Retinal pigment epithelial cell (primary cell): ENCODE results near the gene RSPH9.

Experiments used
- DNase-seq: peaks from one replicate; pipeline ENCODE4 v3.0.0-alpha.2; 2010; ENCODE audit warnings: low read depth
- H3K4me3 ChIP-seq: 2 replicates; pipeline ENCODE4 v1.5.1; 2011; ENCODE audit warnings: mild to moderate bottlenecking, low read length, control low read depth, moderate library complexity
- CTCF ChIP-seq: conservative IDR thresholded peaks from 2 replicates; pipeline ENCODE4 v1.5.1; 2011; ENCODE audit warnings: low read depth, low read length, control low read depth, inconsistent platforms

Gene RSPH9

GRCh38 chr6:43665376-43665775 lies 20.5 kb downstream of the RSPH9 start:
- DNase-seq: no peak
- H3K4me3 ChIP-seq: no peak overlapping the region
- no peak for TF ChIP-seq CTCF

GRCh38 chr6:43666196-43666920 lies 21.5 kb downstream of the RSPH9 start:
- H3K4me3 ChIP-seq: no peak overlapping the region
- no peak for TF ChIP-seq CTCF
- no peak for DNase-seq

- peak; percentile 98 for TF ChIP-seq CTCF
- H3K4me3 ChIP-seq: peak overlapping the region; percentile 26
- no peak for DNase-seq
Measured at GRCh38 chr6:43667245-43668150, 22.7 kb downstream of the RSPH9 start.

- peak; percentile 81 for TF ChIP-seq CTCF
- no peak for DNase-seq
- H3K4me3 ChIP-seq: no peak overlapping the region
Measured at GRCh38 chr6:43668151-43669028, 23.6 kb downstream of the RSPH9 start.

- no peak for DNase-seq
- no peak for TF ChIP-seq CTCF
- no peak overlapping the region for H3K4me3 ChIP-seq
Measured at GRCh38 chr6:43669050-43669921, 24.4 kb downstream of the RSPH9 start.
